Fibroblast of lung (primary cell): ENCODE data around the gene KCNIP3. TPM values are rescaled to one million over a fixed set of nuclear protein-coding genes. Genes with fewer than 3 reads are reported as not detected.

Experiments
- DNase-seq, 2 donors: peaks; one replicate each; pipeline versions ENCODE4 v3.0.0 to v3.0.0-alpha.2; 2010; ENCODE audit warnings: low read depth in 2 of 2
- H2AFZ ChIP-seq: 2 replicates; pipeline ENCODE4 v1.5.1; 2012; ENCODE audit warnings: low read length, control low read depth, inconsistent platforms
- H3K27ac ChIP-seq: 2 replicates; pipeline ENCODE4 v1.5.1; 2011; ENCODE audit warnings: low read length, control low read depth; ENCODE audit not compliant: insufficient read depth
- H3K27me3 ChIP-seq: 2 replicates; pipeline ENCODE4 v1.5.1; 2011; ENCODE audit warnings: mild to moderate bottlenecking, low read length; ENCODE audit not compliant: control insufficient read depth, insufficient read depth
- H3K36me3 ChIP-seq: 2 replicates; pipeline ENCODE4 v1.5.1; 2011; ENCODE audit warnings: low read length; ENCODE audit not compliant: control insufficient read depth, insufficient read depth
- H3K4me1 ChIP-seq: 2 replicates; pipeline ENCODE4 v1.5.1; 2011; ENCODE audit warnings: low read length; ENCODE audit not compliant: control insufficient read depth, insufficient read depth; ENCODE audit errors: extremely low read depth
- H3K4me2 ChIP-seq: 2 replicates; pipeline ENCODE4 v1.5.1; 2011; ENCODE audit warnings: low read length, control low read depth; ENCODE audit not compliant: insufficient read depth; ENCODE audit errors: extremely low read depth
- H3K4me3 ChIP-seq, 4 experiments: fragments of 200-600 bp in 1 of 4; sonication (generic) in 1 of 4; replicated peaks in 1 of 4; 2 replicates each; pipeline ENCODE4 v1.5.1; 2011 to 2016; ENCODE audit warnings: low read length in 4 of 4, low read depth in 3 of 4, mild to moderate bottlenecking in 3 of 4, control low read depth in 2 of 4, inconsistent platforms in 1 of 4, mixed read lengths in 1 of 4; ENCODE audit not compliant: insufficient read depth in 1 of 4; ENCODE audit errors: control extremely low read depth in 1 of 4
- H3K79me2 ChIP-seq: 2 replicates; pipeline ENCODE4 v1.5.1; 2012; ENCODE audit warnings: mild to moderate bottlenecking, low read length, inconsistent platforms; ENCODE audit not compliant: control insufficient read depth, insufficient read depth
- H3K9ac ChIP-seq: 2 replicates; pipeline ENCODE4 v1.5.1; 2011; ENCODE audit warnings: mild to moderate bottlenecking, low read length, control low read depth; ENCODE audit not compliant: insufficient read depth
- H3K9me3 ChIP-seq: 2 replicates; pipeline ENCODE4 v1.5.1; 2012; ENCODE audit warnings: low read depth, low read length; ENCODE audit not compliant: control insufficient read depth, insufficient read depth
- H4K20me1 ChIP-seq: 2 replicates; pipeline ENCODE4 v1.5.1; 2011; ENCODE audit warnings: low read length; ENCODE audit not compliant: control insufficient read depth, insufficient read depth; ENCODE audit errors: extremely low read depth
- CTCF ChIP-seq, 2 donors: IDR thresholded peaks in 1 of 2; conservative IDR thresholded peaks in 1 of 2; 1 replicate in 1 of 2; 2 replicates in 1 of 2; pipeline ENCODE4 v1.5.1; 2011 to 2012; ENCODE audit warnings: low read length in 2 of 2, control low read depth in 1 of 2, inconsistent platforms in 1 of 2, low read depth in 1 of 2, mild to moderate bottlenecking in 1 of 2
- EZH2 ChIP-seq: IDR thresholded peaks from 2 replicates; pipeline ENCODE4 v1.5.1; 2012; ENCODE audit warnings: low read length, control low read depth, mild to moderate bottlenecking; ENCODE audit errors: missing control alignments
- polyA plus RNA-seq, 2 donors: library from polyadenylated mRNA; depleted of rRNA in 1 of 2; stranded (reverse) in 1 of 2; unstranded in 1 of 2; fragments of >200 nt; gene quantifications; 2 replicates each; pipeline ENCODE4 v1.2.1, GENCODE V29; 2011 to 2012; ENCODE audit warnings: missing spikeins in 1 of 2
- total RNA-seq: library from RNA; depleted of rRNA; stranded (reverse); fragments of >200 nt; gene quantifications from 2 replicates; pipeline ENCODE4 v1.2.1, GENCODE V29; 2014

Gene KCNIP3
- total and polyA plus RNA-seq, 2 donors (not counting 1 experiment from before 2014, with no cell fraction given) = 0.32 to 1.7 TPM

GRCh38 chr2:95299961-95300360 is 2.8 kb downstream of the KCNIP3 start:
- H3K36me3 ChIP-seq = no peaks in the 10 kb centered on the region
- no peak overlapping the region for H3K9ac ChIP-seq
- H3K27ac ChIP-seq = no peak overlapping the region
- H3K27me3 ChIP-seq = no peaks in the 10 kb centered on the region
- H3K79me2 ChIP-seq = no peaks in the 10 kb centered on the region
- H3K4me3 ChIP-seq = no peak overlapping the region
- no peaks in the 10 kb centered on the region for H3K4me1 ChIP-seq
- no peak overlapping the region for H3K4me2 ChIP-seq
- no peaks in the 10 kb centered on the region for H4K20me1 ChIP-seq
- TF ChIP-seq CTCF (conservative IDR thresholded peaks at IDR 0.05 in 1 of 2, IDR thresholded peaks at IDR 0.05 in 1 of 2; ENCODE audit: low read depth in 1 of 2, low read length in 2 of 2) (no peak), EZH2 (no peak)
- DNase-seq = no peak
- no peak overlapping the region for H2AFZ ChIP-seq
- H3K9me3 ChIP-seq = no peaks in the 10 kb centered on the region

- DNase-seq = no peak
- H3K4me2 ChIP-seq = no peak overlapping the region
- no peak overlapping the region for H3K9ac ChIP-seq
- H3K4me1 ChIP-seq = no peaks in the 10 kb centered on the region
- H3K9me3 ChIP-seq = no peaks in the 10 kb centered on the region
- no peak overlapping the region for H2AFZ ChIP-seq
- no peaks in the 10 kb centered on the region for H4K20me1 ChIP-seq
- no peak overlapping the region for H3K4me3 ChIP-seq
- H3K27me3 ChIP-seq = no peaks in the 10 kb centered on the region
- H3K79me2 ChIP-seq = no peaks in the 10 kb centered on the region
- no peak overlapping the region for H3K27ac ChIP-seq
- TF ChIP-seq CTCF (conservative IDR thresholded peaks at IDR 0.05 in 1 of 2, IDR thresholded peaks at IDR 0.05 in 1 of 2; ENCODE audit: low read depth in 1 of 2, low read length in 2 of 2) (no peak), EZH2 (no peak)
- no peaks in the 10 kb centered on the region for H3K36me3 ChIP-seq
Observed at GRCh38 chr2:95300450-95300849, 3.3 kb downstream of the KCNIP3 start.

- no peaks in the 10 kb centered on the region for H3K79me2 ChIP-seq
- DNase-seq = no peak
- H4K20me1 ChIP-seq = no peaks in the 10 kb centered on the region
- TF ChIP-seq CTCF (conservative IDR thresholded peaks at IDR 0.05 in 1 of 2, IDR thresholded peaks at IDR 0.05 in 1 of 2; ENCODE audit: low read depth in 1 of 2, low read length in 2 of 2) (no peak), EZH2 (no peak)
- H3K4me2 ChIP-seq = no peak overlapping the region
- H2AFZ ChIP-seq = no peak overlapping the region
- no peak overlapping the region for H3K4me3 ChIP-seq
- no peaks in the 10 kb centered on the region for H3K36me3 ChIP-seq
- H3K9me3 ChIP-seq = no peaks in the 10 kb centered on the region
- no peaks in the 10 kb centered on the region for H3K27me3 ChIP-seq
- no peak overlapping the region for H3K9ac ChIP-seq
- no peaks in the 10 kb centered on the region for H3K4me1 ChIP-seq
- no peak overlapping the region for H3K27ac ChIP-seq
Observed at GRCh38 chr2:95301186-95301585, 4.0 kb downstream of the KCNIP3 start.
